Spleen (tissue), 11 donors: ENCODE measurements around the gene ALG14. TPM values are rescaled to one million over a fixed set of nuclear protein-coding genes. Genes with fewer than 3 reads are reported as not detected.

Experiments used
- DNase-seq: peaks from one replicate; pipeline ENCODE4 v3.0.0-alpha.2; 2020
- H3K27ac ChIP-seq, 8 donors: fragments of 200-600 bp; sonication (generic) in 7 of 8; 1 replicate in 4 of 8; 2 replicates in 4 of 8; pipeline versions ENCODE4 v1.5.0 to v1.8.0; 2016 to 2021; ENCODE audit warnings: inconsistent platforms in 4 of 8, mild to moderate bottlenecking in 4 of 8, moderate library complexity in 1 of 8
- H3K27me3 ChIP-seq, 7 donors: fragments of 200-600 bp; sonication (generic) in 6 of 7; replicated peaks in 1 of 7; 1 replicate in 4 of 7; 2 replicates in 3 of 7; pipeline versions ENCODE4 v1.5.0 to v1.8.0; 2016 to 2021; ENCODE audit warnings: inconsistent platforms in 3 of 7, mild to moderate bottlenecking in 1 of 7
- H3K36me3 ChIP-seq, 6 donors: fragments of 200-600 bp; sonication (generic) in 5 of 6; 1 replicate in 4 of 6; 2 replicates in 2 of 6; pipeline versions ENCODE4 v1.5.0 to v1.8.0; 2016 to 2021; ENCODE audit warnings: inconsistent platforms in 2 of 6
- H3K4me1 ChIP-seq, 6 donors: fragments of 200-600 bp; sonication (generic) in 5 of 6; 1 replicate in 3 of 6; 2 replicates in 3 of 6; pipeline versions ENCODE4 v1.5.0 to v1.8.0; 2016 to 2021; ENCODE audit warnings: inconsistent platforms in 3 of 6
- H3K4me3 ChIP-seq, 8 donors: fragments of 200-600 bp; sonication (generic) in 7 of 8; 1 replicate in 4 of 8; 2 replicates in 4 of 8; pipeline versions ENCODE4 v1.5.0 to v1.8.0; 2016 to 2021; ENCODE audit warnings: inconsistent platforms in 4 of 8, mild to moderate bottlenecking in 4 of 8, moderate library complexity in 2 of 8
- H3K9me3 ChIP-seq, 8 donors: fragments of 200-600 bp; sonication (generic) in 7 of 8; 1 replicate in 4 of 8; 2 replicates in 4 of 8; pipeline versions ENCODE4 v1.5.0 to v1.8.0; 2016 to 2021; ENCODE audit warnings: inconsistent platforms in 4 of 8
- POLR2A ChIP-seq, 3 donors: fragments of 450-650 bp; IDR thresholded peaks; one replicate each; pipeline ENCODE4 v1.5.1; 2017; ENCODE audit warnings: antibody characterized with exemption in 3 of 3, mild to moderate bottlenecking in 1 of 3
- POLR2AphosphoS5 ChIP-seq, 3 donors: sonication (generic); formaldehyde crosslinking; IDR thresholded peaks; one replicate each; pipeline ENCODE4 v1.5.1; 2017; ENCODE audit warnings: antibody characterized with exemption in 3 of 3
- WGBS, 5 donors: extraction: QIAGEN DNeasy Blood & Tissue Kit in 3 of 5; methylation state at CpG; one replicate each; pipeline versions ENCODE4 v1.1.5 to v1.1.7; 2013 to 2018; 5-methylcytosine and 5-hydroxymethylcytosine counted together
- intact Hi-C: fragments of 100-400 bp; cut with DNase I; formaldehyde crosslinking; loops from one replicate; pipeline ENCODE4 v1.15.0; 2023; ENCODE audit warnings: low total_unique reads
- polyA plus RNA-seq, 3 donors: library from polyadenylated mRNA; stranded (reverse); fragments of 200-250 nt; gene quantifications; one replicate each; pipeline ENCODE4 v1.2.1, GENCODE V29; 2013
- total RNA-seq, 7 donors: library from RNA; depleted of rRNA in 3 of 7; stranded (reverse); fragments of >200 nt in 3 of 7; fragmentation: NEBNext Ultra II Directional in 4 of 7; extraction: Animal tissue kit (Norgen Biotek cat#: 25700) in 4 of 7; gene quantifications; one replicate each; pipeline versions ENCODE4 v1.1.0 to v1.2.1, GENCODE V29; 2016 to 2021
- TF ChIP-seq, protein P1 (sequence below), 11 experiments: fragments of 200-600 bp in 7 of 11; fragments of 450-650 bp in 4 of 11; sonication (generic) in 4 of 11; IDR thresholded peaks in 8 of 11; conservative IDR thresholded peaks in 3 of 11; 1 replicate in 7 of 11; 2 replicates in 4 of 11; pipeline versions ENCODE4 v1.4.0 to v1.8.0; 2016 to 2021; ENCODE audit warnings: antibody characterized with exemption in 11 of 11, inconsistent platforms in 4 of 11, mild to moderate bottlenecking in 1 of 11
- donor health status: healthy with polysubstance abuse.
- donor health status: DM: no; HTN: no; CAD: no; lungs with moderate emphysema.
- donor health status: DM: no; HTN: no; CAD: no.
- donor health status: Bipolar disorder and iron deficiency.
- donor health status: healthy.
- donor health status: DM: no; HTN: no; CAD: no.
- donor health status: DM: yes; HTN: yes; CAD: no.

ALG14 gene
- total and polyA plus RNA-seq, 10 donors, result 0.78 to 6.0 (median 1.2) TPM

- intact Hi-C loops, result no loop called here
- Histone ChIP-seq H3K27ac (no peak overlapping the region), H3K9me3 (no peaks in the 10 kb centered on the region), H3K4me1 (peaks cover 0 to 27% (median 9%) of the 10 kb centered on the region in 6 donors), H3K36me3 (no peaks in the 10 kb centered on the region), H3K4me3 (no peak overlapping the region), H3K27me3 (no peaks in the 10 kb centered on the region)
- WGBS, 5 donors, result 83 to 95% (median 90%) methylated on average over 3 of the region's 3 CpGs
- DNase-seq, result no peak
- TF ChIP-seq POLR2AphosphoS5 (IDR thresholded peaks at IDR 0.05) (no peak), POLR2A (IDR thresholded peaks at IDR 0.05) (no peak)
- TF ChIP-seq, protein P1, sequence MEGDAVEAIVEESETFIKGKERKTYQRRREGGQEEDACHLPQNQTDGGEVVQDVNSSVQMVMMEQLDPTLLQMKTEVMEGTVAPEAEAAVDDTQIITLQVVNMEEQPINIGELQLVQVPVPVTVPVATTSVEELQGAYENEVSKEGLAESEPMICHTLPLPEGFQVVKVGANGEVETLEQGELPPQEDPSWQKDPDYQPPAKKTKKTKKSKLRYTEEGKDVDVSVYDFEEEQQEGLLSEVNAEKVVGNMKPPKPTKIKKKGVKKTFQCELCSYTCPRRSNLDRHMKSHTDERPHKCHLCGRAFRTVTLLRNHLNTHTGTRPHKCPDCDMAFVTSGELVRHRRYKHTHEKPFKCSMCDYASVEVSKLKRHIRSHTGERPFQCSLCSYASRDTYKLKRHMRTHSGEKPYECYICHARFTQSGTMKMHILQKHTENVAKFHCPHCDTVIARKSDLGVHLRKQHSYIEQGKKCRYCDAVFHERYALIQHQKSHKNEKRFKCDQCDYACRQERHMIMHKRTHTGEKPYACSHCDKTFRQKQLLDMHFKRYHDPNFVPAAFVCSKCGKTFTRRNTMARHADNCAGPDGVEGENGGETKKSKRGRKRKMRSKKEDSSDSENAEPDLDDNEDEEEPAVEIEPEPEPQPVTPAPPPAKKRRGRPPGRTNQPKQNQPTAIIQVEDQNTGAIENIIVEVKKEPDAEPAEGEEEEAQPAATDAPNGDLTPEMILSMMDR (IDR thresholded peaks at IDR 0.05 in 8 of 11, conservative IDR thresholded peaks at IDR 0.05 in 3 of 11), result no peak
These were observed 26.4 kb downstream of the ALG14 start for GRCh38 chr1:95046359-95046758.

GRCh38 chr1:95043141-95043980, 29.4 kb downstream of the ALG14 start:
- Histone ChIP-seq H3K4me1 (peaks cover 0 to 21% (median 9%) of the 10 kb centered on the region in 6 donors), H3K4me3 (no peak overlapping the region), H3K9me3 (no peaks in the 10 kb centered on the region), H3K27ac (peak overlapping the region in 2 of 8 donors; percentile 9 to 28), H3K36me3 (no peaks in the 10 kb centered on the region), H3K27me3 (no peaks in the 10 kb centered on the region)
- intact Hi-C loops, result loop anchor here (2.0 kb wide), 1 partner anchor 189 kb away; no protein-coding TSS in a partner anchor
- DNase-seq, result peak; percentile 91
- TF ChIP-seq POLR2AphosphoS5 (IDR thresholded peaks at IDR 0.05) (peak in 1 of 3 donors; percentile 60), POLR2A (IDR thresholded peaks at IDR 0.05) (no peak)
- TF ChIP-seq, protein P1 (IDR thresholded peaks at IDR 0.05 in 8 of 11, conservative IDR thresholded peaks at IDR 0.05 in 3 of 11), result peak; percentile 93 to 99 (median 96)
- 28 to 33% (median 31%) methylated on average over 11 of the region's 11 CpGs for WGBS, 5 donors

DNA sequence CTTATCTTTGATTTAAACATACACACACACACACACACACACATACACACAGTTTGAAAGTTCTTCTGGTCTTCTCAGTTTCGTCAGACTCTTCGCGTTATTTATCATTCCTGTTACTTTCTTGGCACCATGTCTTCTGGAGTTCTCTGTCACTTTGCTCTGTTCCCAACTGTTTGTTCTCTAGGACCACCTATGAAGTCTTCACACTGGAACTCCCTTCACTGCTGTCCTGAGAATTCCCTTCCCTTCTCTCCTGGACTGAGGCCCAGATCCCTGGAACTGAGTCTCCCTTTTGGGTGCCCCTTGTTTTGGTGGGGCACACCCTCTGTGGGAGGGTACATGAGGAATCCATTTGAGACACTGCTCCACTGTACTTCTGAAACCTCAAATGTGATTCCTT, 30.5 kb downstream of the ALG14 start:
- no peak for DNase-seq
- peak overlapping the region in 3 of 8 donors; percentile 9 to 43 (median 25) for H3K27ac ChIP-seq
- intact Hi-C loops, result loop anchor here (2.0 kb wide), 1 partner anchor 187 kb away; no protein-coding TSS in a partner anchor
- TF ChIP-seq, protein P1 (IDR thresholded peaks at IDR 0.05 in 8 of 11, conservative IDR thresholded peaks at IDR 0.05 in 3 of 11), result no peak
- TF ChIP-seq POLR2AphosphoS5 (IDR thresholded peaks at IDR 0.05) (no peak), POLR2A (IDR thresholded peaks at IDR 0.05) (no peak)
- 72 to 88% (median 86%) methylated on average over 3 of the region's 3 CpGs for WGBS, 5 donors
- no peaks in the 10 kb centered on the region for H3K36me3 ChIP-seq
- no peaks in the 10 kb centered on the region for H3K27me3 ChIP-seq
- H3K4me1 ChIP-seq, result peaks cover 0 to 21% (median 9%) of the 10 kb centered on the region in 6 donors
- no peaks in the 10 kb centered on the region for H3K9me3 ChIP-seq
- no peak overlapping the region for H3K4me3 ChIP-seq
